Measurements from ENCODE around the gene KRT20. TPM values are rescaled to one million over a fixed set of nuclear protein-coding genes. Genes with fewer than 3 reads are reported as not detected.

The KRT20 gene, protein sequence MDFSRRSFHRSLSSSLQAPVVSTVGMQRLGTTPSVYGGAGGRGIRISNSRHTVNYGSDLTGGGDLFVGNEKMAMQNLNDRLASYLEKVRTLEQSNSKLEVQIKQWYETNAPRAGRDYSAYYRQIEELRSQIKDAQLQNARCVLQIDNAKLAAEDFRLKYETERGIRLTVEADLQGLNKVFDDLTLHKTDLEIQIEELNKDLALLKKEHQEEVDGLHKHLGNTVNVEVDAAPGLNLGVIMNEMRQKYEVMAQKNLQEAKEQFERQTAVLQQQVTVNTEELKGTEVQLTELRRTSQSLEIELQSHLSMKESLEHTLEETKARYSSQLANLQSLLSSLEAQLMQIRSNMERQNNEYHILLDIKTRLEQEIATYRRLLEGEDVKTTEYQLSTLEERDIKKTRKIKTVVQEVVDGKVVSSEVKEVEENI
- not detected for polyA plus RNA-seq (2013)

DNA sequence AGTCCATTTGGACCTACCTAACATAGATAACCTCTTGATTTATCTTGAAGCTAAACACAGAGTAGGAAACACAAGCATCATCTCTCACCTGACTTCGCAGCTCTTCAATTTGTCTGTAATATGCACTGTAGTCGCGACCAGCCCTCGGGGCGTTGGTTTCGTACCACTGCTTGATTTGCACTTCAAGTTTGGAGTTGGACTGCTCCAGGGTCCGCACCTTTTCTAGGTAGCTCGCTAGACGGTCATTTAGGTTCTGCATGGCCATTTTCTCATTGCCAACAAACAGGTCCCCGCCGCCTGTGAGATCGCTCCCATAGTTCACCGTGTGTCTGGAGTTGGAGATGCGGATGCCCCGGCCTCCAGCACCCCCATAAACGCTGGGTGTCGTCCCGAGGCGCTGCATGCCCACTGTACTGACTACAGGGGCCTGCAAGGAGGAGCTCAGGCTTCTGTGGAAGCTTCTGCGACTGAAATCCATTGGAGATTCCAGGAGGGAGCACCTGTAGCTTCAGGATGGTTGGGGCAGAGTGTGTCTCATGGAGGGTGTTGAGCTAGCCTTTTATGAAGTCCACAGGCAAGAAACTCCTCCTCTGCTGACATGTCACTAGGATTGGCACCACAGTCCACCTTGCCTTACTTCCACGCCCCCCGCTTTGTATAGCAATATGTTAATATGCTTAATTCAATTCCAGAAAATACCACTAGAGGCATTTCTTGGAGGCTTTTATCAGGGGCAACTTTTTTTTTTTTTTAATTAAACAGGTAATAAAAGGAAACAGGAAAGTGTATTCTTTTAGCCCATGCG, at the start of gene KRT20:
Gene KRT20 (minus strand): TSS at position 535 of the 805 bp plus-strand sequence. CDS start 57 bp downstream, at position 478.
- Histone ChIP-seq H3K27ac (ENCODE audit: insufficient read depth in 1 of 2, low read depth in 1 of 2, low read length in 2 of 2, poor library complexity in 1 of 2, severe bottlenecking in 2 of 2) (no peak within 1 kb of the TSS), H3K9me3 (ENCODE audit: control extremely low read depth in 1 of 5, control insufficient read depth in 4 of 5, insufficient read depth in 2 of 5, low read depth in 1 of 5, low read length in 4 of 5) (no peaks in the 10 kb centered on the region), H3K4me1 (ENCODE audit: control extremely low read depth in 1 of 4, control insufficient read depth in 4 of 4, insufficient read depth in 4 of 4, low read length in 3 of 4) (no peaks in the 10 kb centered on the region), H3K36me3 (ENCODE audit: control insufficient read depth in 4 of 4, insufficient read depth in 4 of 4, low read length in 3 of 4) (no peaks in the 10 kb centered on the region), H3K27me3 (replicated peaks in 2 of 5; ENCODE audit: control insufficient read depth in 4 of 5, insufficient read depth in 5 of 5, low read length in 4 of 5) (peaks cover 3 to 29% (median 7%) of the 10 kb centered on the region in 5 experiments), H3K4me3 (ENCODE audit: control insufficient read depth in 1 of 7, extremely low read depth in 1 of 7, insufficient read depth in 4 of 7, low read depth in 2 of 7, low read length in 6 of 7) (no peak within 1 kb of the TSS)
- peak in 2 of 3 donors; percentile 5 to 10 for DNase-seq
- ChIA-PET POLR2A (no interaction called here), CTCF (interaction anchor here (0.6 to 1.3 kb wide), 5 partner anchors 11 to 779 kb away, joined by 3 read pairs; no protein-coding TSS in a partner anchor)
- 97% methylated on average over 20 of the region's 23 CpGs for WGBS (ENCODE audit: insufficient coverage)

DNA sequence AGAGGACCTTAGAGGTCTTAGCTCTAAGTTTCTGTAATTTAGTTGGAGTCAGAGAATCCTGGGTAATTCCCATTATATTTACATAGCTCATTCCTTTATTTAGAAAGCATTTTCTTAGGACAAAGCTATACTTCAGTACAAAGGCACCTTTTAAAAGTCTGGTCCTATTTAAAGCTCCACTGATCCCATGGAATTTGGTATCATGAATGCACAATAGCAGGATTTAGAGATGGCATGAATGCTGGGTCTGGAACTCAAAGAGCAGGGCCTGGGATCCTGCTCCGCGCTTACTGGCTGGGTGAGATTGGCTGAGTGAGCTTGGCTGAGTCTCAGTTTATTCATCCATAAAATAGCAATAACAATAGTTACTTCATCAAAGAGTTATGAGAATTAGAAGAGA, 47.6 kb upstream of the KRT20 start:
- H3K4me3 ChIP-seq (ENCODE audit: control insufficient read depth in 1 of 7, extremely low read depth in 1 of 7, insufficient read depth in 4 of 7, low read depth in 2 of 7, low read length in 6 of 7), result no peak overlapping the region
- no peaks in the 10 kb centered on the region for H3K9me3 ChIP-seq (ENCODE audit: control extremely low read depth in 1 of 5, control insufficient read depth in 4 of 5, insufficient read depth in 2 of 5, low read depth in 1 of 5, low read length in 4 of 5)
- ChIA-PET CTCF (interaction anchor here (1.0 kb wide), 1 partner anchor 16 kb away, joined by 3 read pairs; no protein-coding TSS in a partner anchor), POLR2A (no interaction called here)
- peaks cover 0 to 5% (median 4%) of the 10 kb centered on the region in 5 experiments for H3K27me3 ChIP-seq (replicated peaks in 2 of 5; ENCODE audit: control insufficient read depth in 4 of 5, insufficient read depth in 5 of 5, low read length in 4 of 5)
- no peak overlapping the region for H3K27ac ChIP-seq (ENCODE audit: insufficient read depth in 1 of 2, low read depth in 1 of 2, low read length in 2 of 2, poor library complexity in 1 of 2, severe bottlenecking in 2 of 2)
- no peak for DNase-seq
- H3K36me3 ChIP-seq (ENCODE audit: control insufficient read depth in 4 of 4, insufficient read depth in 4 of 4, low read length in 3 of 4), result no peaks in the 10 kb centered on the region
- H3K4me1 ChIP-seq (ENCODE audit: control extremely low read depth in 1 of 4, control insufficient read depth in 4 of 4, insufficient read depth in 4 of 4, low read length in 3 of 4), result no peaks in the 10 kb centered on the region
- WGBS (ENCODE audit: insufficient coverage), result no CpG with 5 or more reads among the region's 2 CpGs

DNA sequence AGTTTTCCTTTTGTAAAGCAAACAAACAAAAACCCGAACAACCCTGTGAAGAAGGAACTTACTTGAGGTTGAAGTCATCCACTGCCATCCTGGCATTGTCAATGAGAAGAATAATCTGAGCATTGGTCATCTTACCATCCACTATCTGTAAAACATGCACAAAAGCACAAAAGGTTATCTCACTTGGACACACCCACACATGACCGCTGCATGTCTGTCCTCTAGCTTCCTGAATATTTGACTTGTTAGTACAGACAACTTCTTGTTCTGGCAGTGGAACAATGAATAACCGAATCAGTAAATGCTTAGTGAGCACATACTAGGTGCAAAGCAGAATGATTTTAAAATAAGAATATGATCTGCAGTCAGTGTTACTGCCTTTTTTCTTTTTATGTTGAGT, 46.3 kb upstream of the KRT20 start:
- CTCF ChIA-PET, result interaction anchor here (0.7 to 1.4 kb wide), 2 partner anchors 22 to 326 kb away, joined by 4 read pairs; no protein-coding TSS in a partner anchor
- no peak overlapping the region for H3K27ac ChIP-seq (ENCODE audit: insufficient read depth in 1 of 2, low read depth in 1 of 2, low read length in 2 of 2, poor library complexity in 1 of 2, severe bottlenecking in 2 of 2)

DNA sequence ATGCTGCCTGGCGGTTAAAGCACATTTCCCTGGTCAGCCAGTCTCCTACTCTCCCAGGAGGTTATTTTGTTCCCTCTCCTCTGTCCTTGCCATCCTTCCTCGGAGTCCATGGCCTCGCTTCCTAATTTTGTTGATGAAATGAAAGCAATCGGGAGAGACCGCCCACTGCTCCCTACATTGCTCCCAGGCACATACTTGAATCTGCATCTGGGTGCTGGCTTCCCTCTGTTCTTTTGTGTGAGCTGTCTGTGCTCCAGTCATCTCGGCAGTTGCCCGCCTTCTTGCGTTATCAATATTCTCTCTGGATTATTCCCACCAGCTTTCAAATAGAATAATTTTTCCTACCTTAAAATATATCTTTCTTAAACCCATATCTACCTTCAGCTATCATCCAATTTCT, 41.3 kb upstream of the KRT20 start:
- H3K36me3 ChIP-seq (ENCODE audit: control insufficient read depth in 4 of 4, insufficient read depth in 4 of 4, low read length in 3 of 4), result no peaks in the 10 kb centered on the region
- CTCF ChIA-PET, result no interaction called here
- H3K9me3 ChIP-seq (ENCODE audit: control extremely low read depth in 1 of 5, control insufficient read depth in 4 of 5, insufficient read depth in 2 of 5, low read depth in 1 of 5, low read length in 4 of 5), result no peaks in the 10 kb centered on the region
- H3K4me3 ChIP-seq (ENCODE audit: control insufficient read depth in 1 of 7, extremely low read depth in 1 of 7, insufficient read depth in 4 of 7, low read depth in 2 of 7, low read length in 6 of 7), result no peak overlapping the region
- no peaks in the 10 kb centered on the region for H3K4me1 ChIP-seq (ENCODE audit: control extremely low read depth in 1 of 4, control insufficient read depth in 4 of 4, insufficient read depth in 4 of 4, low read length in 3 of 4)
- peaks cover 0 to 15% (median 4%) of the 10 kb centered on the region in 5 experiments for H3K27me3 ChIP-seq (replicated peaks in 2 of 5; ENCODE audit: control insufficient read depth in 4 of 5, insufficient read depth in 5 of 5, low read length in 4 of 5)
- POLR2A ChIA-PET, result no interaction called here
- 92% methylated on average over 8 of the region's 8 CpGs for WGBS (ENCODE audit: insufficient coverage)
- no peak overlapping the region for H3K27ac ChIP-seq (ENCODE audit: insufficient read depth in 1 of 2, low read depth in 1 of 2, low read length in 2 of 2, poor library complexity in 1 of 2, severe bottlenecking in 2 of 2)
- DNase-seq, result no peak

More for the DNA sequence above, 46.3 kb upstream of the KRT20 start:
- no peaks in the 10 kb centered on the region for H3K36me3 ChIP-seq (ENCODE audit: control insufficient read depth in 4 of 4, insufficient read depth in 4 of 4, low read length in 3 of 4)
- peaks cover 2 to 9% (median 4%) of the 10 kb centered on the region in 5 experiments for H3K27me3 ChIP-seq (replicated peaks in 2 of 5; ENCODE audit: control insufficient read depth in 4 of 5, insufficient read depth in 5 of 5, low read length in 4 of 5)
- no peak for DNase-seq
- no peaks in the 10 kb centered on the region for H3K9me3 ChIP-seq (ENCODE audit: control extremely low read depth in 1 of 5, control insufficient read depth in 4 of 5, insufficient read depth in 2 of 5, low read depth in 1 of 5, low read length in 4 of 5)
- no peaks in the 10 kb centered on the region for H3K4me1 ChIP-seq (ENCODE audit: control extremely low read depth in 1 of 4, control insufficient read depth in 4 of 4, insufficient read depth in 4 of 4, low read length in 3 of 4)
- H3K4me3 ChIP-seq (ENCODE audit: control insufficient read depth in 1 of 7, extremely low read depth in 1 of 7, insufficient read depth in 4 of 7, low read depth in 2 of 7, low read length in 6 of 7), result no peak overlapping the region
- WGBS (ENCODE audit: insufficient coverage), result 85% methylated on average over 2 of the region's 3 CpGs
- POLR2A ChIA-PET, result no interaction called here

DNA sequence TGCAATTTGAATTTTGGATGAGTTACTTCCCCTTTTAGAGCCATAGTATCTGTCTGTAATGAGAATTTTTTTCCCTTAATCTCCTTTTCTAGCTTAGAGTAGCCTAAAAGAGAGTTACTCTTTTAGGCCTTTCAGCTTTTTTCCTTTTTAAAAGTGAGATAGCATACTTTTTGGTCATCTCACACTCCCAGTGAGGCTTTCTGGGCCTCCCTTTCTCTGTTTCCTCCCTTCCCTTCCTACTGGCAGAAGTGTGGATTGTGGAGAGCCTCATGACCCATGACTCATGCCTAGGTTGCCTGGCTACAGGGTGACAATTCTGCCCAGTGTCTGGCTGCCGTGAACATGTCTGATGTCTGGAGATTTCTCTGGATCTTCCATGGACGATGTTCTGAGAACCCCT, 37.2 kb upstream of the KRT20 start:
- ChIA-PET POLR2A (no interaction called here), CTCF (interaction anchor here (2.2 kb wide), 1 partner anchor 12 kb away, joined by 5 read pairs; no protein-coding TSS in a partner anchor)
- Histone ChIP-seq H3K27me3 (replicated peaks in 2 of 5; ENCODE audit: control insufficient read depth in 4 of 5, insufficient read depth in 5 of 5, low read length in 4 of 5) (peaks cover 0 to 15% (median 3%) of the 10 kb centered on the region in 5 experiments), H3K9me3 (ENCODE audit: control extremely low read depth in 1 of 5, control insufficient read depth in 4 of 5, insufficient read depth in 2 of 5, low read depth in 1 of 5, low read length in 4 of 5) (no peaks in the 10 kb centered on the region), H3K36me3 (ENCODE audit: control insufficient read depth in 4 of 4, insufficient read depth in 4 of 4, low read length in 3 of 4) (no peaks in the 10 kb centered on the region), H3K27ac (ENCODE audit: insufficient read depth in 1 of 2, low read depth in 1 of 2, low read length in 2 of 2, poor library complexity in 1 of 2, severe bottlenecking in 2 of 2) (no peak overlapping the region), H3K4me3 (ENCODE audit: control insufficient read depth in 1 of 7, extremely low read depth in 1 of 7, insufficient read depth in 4 of 7, low read depth in 2 of 7, low read length in 6 of 7) (no peak overlapping the region), H3K4me1 (ENCODE audit: control extremely low read depth in 1 of 4, control insufficient read depth in 4 of 4, insufficient read depth in 4 of 4, low read length in 3 of 4) (no peaks in the 10 kb centered on the region)
- peak in 2 of 3 donors; percentile 5 to 33 for DNase-seq
- 100% methylated on average over 2 of the region's 2 CpGs for WGBS (ENCODE audit: insufficient coverage)

DNA sequence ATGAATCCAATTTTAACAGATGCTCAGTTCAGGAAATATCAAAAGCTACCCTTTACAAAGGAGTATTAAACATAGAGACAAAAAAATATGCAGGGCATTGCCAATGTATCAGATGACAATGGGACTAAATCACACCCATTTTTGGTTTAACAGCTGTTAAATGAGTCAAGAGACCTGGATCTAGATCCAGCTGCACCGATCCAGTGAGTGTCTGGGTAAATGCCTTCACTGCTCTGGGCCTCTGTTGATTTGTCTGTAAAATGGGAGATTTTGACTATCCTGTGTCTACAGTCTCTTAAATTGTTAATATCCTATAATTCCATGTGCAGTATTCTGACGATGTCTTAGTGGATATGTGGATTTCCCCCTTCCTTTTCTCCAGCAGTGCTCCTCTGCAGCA, 36.0 kb upstream of the KRT20 start:
- Histone ChIP-seq H3K4me3 (ENCODE audit: control insufficient read depth in 1 of 7, extremely low read depth in 1 of 7, insufficient read depth in 4 of 7, low read depth in 2 of 7, low read length in 6 of 7) (no peak overlapping the region), H3K36me3 (ENCODE audit: control insufficient read depth in 4 of 4, insufficient read depth in 4 of 4, low read length in 3 of 4) (no peaks in the 10 kb centered on the region), H3K9me3 (ENCODE audit: control extremely low read depth in 1 of 5, control insufficient read depth in 4 of 5, insufficient read depth in 2 of 5, low read depth in 1 of 5, low read length in 4 of 5) (no peaks in the 10 kb centered on the region), H3K4me1 (ENCODE audit: control extremely low read depth in 1 of 4, control insufficient read depth in 4 of 4, insufficient read depth in 4 of 4, low read length in 3 of 4) (no peaks in the 10 kb centered on the region), H3K27ac (ENCODE audit: insufficient read depth in 1 of 2, low read depth in 1 of 2, low read length in 2 of 2, poor library complexity in 1 of 2, severe bottlenecking in 2 of 2) (no peak overlapping the region), H3K27me3 (replicated peaks in 2 of 5; ENCODE audit: control insufficient read depth in 4 of 5, insufficient read depth in 5 of 5, low read length in 4 of 5) (peaks cover 0 to 12% (median 3%) of the 10 kb centered on the region in 5 experiments)
- ChIA-PET POLR2A (no interaction called here), CTCF (interaction anchor here (1.1 to 2.2 kb wide), 2 partner anchors 10 to 402 kb away, joined by 3 to 5 read pairs; no protein-coding TSS in a partner anchor)
- WGBS (ENCODE audit: insufficient coverage), result no CpG with 5 or more reads among the region's 2 CpGs
- DNase-seq, result no peak
